Epidermal melanocyte (primary cell): ENCODE results near the gene SLC9C1.
A peak's percentile ranks its signal among the peaks of the same experiment; 100 is the strongest.

ENCODE experiments used
- DNase-seq: peaks from one replicate; pipeline ENCODE4 v3.0.0; 2011; ENCODE audit warnings: low spot score; ENCODE audit not compliant: insufficient read length

The SLC9C1 gene

GRCh38 chr3:112293368-112294321, at the start of gene SLC9C1:
TSS of gene SLC9C1 (minus strand) at chr3:112294216. CDS start at chr3:112286791, 7,425 bp downstream.
- peak; percentile 44 for DNase-seq

DNA sequence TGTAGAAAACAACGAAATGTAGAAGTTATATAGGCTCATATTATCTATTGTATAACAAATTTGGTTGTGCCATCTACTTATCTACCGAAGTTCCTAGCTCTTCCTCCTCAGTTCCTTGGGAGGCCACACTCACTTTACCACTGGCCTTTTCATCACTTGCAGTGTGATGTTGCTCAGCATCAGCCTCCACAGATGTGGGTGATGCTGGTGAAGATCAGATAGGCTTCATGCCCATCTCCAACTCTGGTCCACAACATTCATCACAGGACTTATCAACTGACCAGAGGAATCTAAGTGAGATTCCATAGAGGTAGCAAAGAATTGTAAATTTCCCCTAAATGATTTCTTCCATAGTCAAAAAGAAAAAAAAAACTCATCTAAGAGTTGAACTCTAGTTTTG, 47.4 kb upstream of the SLC9C1 start:
- DNase-seq = no peak

DNA sequence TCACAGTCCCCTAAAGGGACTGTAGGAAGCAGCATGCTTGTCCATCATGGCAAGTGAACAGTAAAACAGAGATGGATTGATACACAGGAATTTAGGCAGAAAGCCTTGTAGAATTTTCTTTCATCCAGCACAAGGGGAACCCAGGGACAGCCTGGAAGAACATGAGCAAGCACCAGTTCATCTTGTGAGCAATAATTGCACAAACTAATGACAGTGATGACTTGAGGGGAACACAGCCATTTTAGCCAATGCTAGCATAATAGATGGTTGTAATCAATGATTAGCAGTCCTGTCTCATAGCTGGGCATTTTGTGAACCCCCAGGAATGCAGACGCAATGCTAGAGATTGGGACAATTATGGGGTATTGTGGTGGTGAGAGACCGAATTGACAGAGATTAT, 45.6 kb upstream of the SLC9C1 start:
- no peak for DNase-seq

DNA sequence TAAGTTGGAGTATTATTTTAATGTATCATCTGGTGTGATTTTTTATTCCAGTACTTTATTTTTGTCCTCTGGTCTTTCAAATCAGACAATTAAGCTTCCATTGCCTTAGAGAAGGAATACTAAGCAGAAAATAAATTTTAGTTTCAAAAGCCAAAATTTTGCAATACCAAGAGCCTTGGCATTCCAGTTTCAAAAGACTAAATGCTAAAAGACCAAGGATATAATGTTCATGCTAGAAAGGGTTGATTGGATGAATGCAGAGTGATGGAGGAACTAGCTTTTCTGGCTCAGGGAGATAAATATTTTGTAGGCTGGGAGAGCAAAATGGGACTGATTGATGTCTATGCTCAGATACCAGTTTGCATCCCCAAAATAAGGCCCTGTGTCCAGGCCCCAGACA, 45.1 kb upstream of the SLC9C1 start:
- DNase-seq = no peak

GRCh38 chr3:112338727-112339056, 44.7 kb upstream of the SLC9C1 start:
- no peak for DNase-seq

- no peak for DNase-seq
Observed at GRCh38 chr3:112338021-112338726, 44.2 kb upstream of the SLC9C1 start.

DNA sequence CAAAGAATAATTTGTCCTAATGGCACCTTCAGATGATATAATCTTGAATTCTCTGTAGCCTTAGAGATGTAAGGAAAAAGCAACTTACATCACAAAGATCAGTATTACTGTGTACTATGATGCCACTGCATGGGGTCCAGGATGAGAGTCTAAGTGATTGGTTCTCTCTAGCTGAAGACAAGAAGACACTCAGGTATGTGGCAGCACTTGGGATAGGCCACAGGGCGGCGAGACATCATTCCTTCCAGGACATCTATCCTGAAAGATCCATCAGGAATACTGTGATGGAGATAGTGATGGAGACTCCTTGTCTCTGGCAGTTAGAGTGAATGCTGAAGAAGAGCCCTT, 41.4 kb upstream of the SLC9C1 start:
- DNase-seq = no peak

- DNase-seq = no peak
Observed at GRCh38 chr3:112334691-112335433, 40.8 kb upstream of the SLC9C1 start.

DNA sequence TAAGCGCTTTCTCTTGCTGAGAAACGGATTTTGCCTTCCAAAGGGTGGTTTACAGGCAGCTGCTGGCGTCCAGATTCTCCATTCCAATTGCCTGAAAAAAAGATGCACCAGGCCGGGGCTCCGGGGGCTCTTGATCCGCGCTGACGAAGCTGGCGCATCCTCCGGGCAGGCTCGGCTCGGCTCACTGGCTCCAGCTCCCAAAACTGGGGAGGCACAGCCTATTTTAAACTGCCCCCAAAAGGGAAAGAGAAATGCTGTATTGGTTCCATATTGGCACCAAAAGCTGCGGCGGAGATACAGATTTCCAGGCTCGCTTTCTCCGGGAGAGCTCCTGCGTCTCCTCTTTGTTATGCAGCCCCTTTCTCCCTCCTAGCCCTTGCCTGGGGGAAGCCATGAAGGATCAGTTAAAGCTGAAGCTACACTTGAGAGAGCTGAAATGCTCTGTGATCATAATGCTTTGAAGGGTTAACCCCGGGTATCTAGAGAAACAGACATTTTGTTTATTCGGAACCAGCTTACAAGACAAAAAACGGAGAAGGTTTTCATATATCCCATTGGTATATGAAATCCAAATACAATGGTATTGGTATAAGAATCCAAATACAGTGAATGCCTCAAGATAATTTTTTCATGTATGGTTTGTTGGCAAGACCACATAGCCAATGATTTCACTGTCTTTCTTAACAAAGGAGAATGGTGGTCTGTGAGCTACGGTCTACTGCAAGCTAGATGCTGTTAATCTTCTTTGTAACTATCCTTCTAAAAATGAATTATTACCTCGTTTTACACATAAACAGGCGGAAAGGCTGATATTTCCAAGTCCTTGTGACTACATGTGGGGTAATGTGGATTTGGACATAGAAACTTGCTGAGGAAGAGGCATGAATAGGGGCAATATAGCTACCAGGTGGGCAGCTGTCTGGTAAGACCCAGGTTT, 39.6 kb upstream of the SLC9C1 start:
- no peak for DNase-seq

DNA sequence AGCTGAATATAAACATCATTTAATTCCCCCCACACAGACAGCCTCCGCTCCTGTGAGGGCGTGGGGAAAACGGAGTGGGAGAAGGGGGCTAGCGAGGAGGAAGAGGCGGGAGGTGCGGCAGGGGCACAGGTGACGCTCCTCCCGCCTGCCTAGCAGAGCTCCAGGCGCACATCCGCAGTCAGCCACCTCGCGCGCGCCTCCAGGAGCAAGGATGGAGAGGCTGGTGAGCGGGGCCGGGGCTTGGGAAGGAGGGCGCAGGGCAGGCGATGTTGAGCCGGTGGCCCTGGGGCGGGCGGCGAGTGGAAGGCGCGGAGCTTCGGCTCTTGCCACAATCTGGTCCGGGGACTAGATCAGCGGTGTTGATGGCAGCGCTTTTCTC, 39.0 kb upstream of the SLC9C1 start, which contains the start of gene CD200:
Gene CD200 (plus strand): TSS at position 155 of the 379 bp plus-strand sequence. CDS start 57 bp downstream, at position 212.
- no peak for DNase-seq

DNA sequence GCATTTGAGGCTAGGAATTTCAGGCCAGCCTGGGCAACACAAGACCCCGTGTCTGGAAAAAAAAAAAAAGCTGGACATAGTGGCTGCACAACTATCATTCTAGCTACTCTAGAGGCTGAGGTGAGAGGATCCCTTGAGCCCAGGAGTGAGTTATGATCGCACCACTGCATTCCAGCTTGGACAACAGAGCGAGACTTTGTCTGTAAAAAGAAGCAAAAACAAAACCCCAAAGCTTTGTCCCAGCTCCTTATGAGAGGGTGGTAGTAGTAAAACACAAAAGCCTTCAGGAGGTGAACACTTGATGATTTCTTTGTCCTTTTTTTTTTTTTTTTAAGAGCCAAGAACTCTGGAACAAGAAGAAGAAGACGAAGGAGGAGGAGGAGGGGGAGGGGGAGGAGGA, 37.8 kb upstream of the SLC9C1 start:
- DNase-seq = no peak

- no peak for DNase-seq
Observed at GRCh38 chr3:112327371-112327951, 33.4 kb upstream of the SLC9C1 start.

DNA sequence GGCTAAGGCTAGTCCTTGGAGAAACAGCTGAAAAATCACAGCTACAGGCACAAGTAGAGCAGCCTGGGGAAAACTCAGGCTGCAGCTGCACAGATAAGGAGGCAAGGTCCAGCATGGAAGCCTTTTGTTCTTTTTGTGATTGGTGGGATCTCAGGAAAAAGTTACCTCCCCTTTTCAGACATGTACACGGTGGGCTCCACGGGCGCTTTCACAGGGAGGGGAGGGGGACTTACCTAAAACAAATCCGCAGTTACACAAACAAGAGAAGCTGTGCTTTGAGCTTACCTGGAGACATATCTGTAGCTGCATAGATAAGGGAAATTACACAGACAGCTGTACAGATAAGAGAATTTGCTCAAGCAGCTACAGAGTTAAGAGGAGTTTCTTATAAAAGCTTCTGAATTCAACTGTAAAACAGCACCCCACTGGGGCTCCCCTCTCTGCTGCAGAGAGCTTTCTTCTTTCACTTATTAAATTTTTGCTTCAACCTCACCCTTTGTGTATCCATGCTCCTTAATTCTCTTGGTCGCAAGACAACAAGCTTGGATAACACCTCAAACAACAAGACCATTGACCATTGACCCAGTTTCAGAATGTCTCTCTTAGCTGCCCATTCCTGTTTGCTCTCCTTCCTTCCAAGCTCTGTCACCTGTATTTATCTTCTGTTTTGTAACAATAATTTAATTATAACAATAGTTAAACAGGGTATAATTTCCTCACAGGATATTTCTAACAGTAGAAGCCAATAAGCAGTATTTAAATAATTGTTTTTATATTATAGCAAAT, 28.0 kb upstream of the SLC9C1 start:
- no peak for DNase-seq

- DNase-seq = no peak
Observed at GRCh38 chr3:112320691-112321090, 26.7 kb upstream of the SLC9C1 start.

DNA sequence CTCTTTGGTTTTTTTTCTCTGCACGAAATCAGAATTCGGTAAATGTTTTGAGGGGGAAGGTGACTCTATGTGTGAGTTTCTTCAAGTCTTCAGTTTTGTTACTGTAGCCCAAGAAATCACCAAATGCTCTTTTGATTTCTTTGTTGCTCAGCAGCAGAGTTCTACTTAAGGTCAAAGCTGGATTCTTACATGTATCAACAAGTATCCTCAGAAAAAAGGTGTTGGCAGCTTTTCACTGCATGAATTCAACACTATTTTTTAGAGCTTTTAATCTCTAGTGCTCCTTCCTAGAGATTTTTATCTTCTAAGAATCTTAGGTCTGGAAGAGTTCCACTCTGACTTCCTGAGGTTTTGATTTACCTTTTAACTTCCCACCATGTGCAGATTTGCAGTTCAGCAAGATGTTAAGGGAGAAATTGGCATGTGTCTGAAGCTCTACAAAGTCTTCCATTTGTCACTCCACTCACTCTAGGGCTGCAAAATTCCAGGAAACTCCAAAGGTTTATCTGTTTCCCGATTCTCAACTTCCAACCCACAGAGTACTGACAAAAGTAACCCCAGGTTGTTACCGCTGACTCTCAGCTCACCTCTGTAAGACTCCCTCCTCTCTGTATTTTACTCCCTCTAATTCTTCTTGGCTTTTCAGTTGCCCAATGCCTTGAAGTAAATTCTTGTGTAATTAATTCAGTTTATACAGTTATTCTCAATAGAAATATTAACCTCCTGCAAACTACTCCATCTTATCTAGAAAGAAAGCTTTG, 25.7 kb upstream of the SLC9C1 start:
- no peak for DNase-seq

DNA sequence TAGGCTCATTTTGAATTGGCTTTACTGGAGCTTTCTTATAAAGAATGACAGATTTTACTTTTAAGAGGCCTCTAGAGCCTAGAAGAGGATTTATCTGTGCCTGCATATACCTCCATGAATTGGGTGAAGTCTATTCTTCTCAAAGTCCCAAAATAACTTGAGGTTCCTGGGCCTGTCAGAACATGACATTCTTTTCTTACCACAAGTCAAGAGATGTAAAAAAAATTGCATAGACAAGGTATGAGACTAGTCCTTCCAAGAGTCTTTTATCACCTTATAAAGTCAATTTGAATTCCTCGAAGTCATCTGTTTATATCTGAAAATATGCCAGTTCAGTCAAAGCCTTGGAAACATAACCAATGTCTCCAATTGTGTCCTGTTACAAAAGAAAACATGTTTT, 21.8 kb upstream of the SLC9C1 start:
- no peak for DNase-seq

GRCh38 chr3:112314649-112315048, 20.6 kb upstream of the SLC9C1 start:
- no peak for DNase-seq

GRCh38 chr3:112308151-112308911, 14.3 kb upstream of the SLC9C1 start:
- no peak for DNase-seq
